ENCODE results near the gene ZP1. TPM values are rescaled to one million over a fixed set of nuclear protein-coding genes. Genes with fewer than 3 reads are reported as not detected.

ZP1 gene
- total and polyA plus RNA-seq, 2 of the 13 experiments (the other 11 are each of a cell fraction or from before 2014, with no cell fraction given), result 0.16 TPM; not detected in 1

GRCh38 chr11:60913793-60914632, 46.7 kb downstream of the ZP1 start, which contains the start of gene TMEM109 (continued):
- TF ChIP-seq ZHX1 (CRISPR knock-in tag; IDR thresholded peaks at IDR 0.05; ENCODE audit: low read depth) (peak; percentile 52; the same call in 1 of the 2 replicates), MAFG (CRISPR knock-in tag; IDR thresholded peaks at IDR 0.05) (no peak), ZNF331 (CRISPR knock-in tag; IDR thresholded peaks at IDR 0.05) (no peak), ZNF563 (CRISPR knock-in tag; IDR thresholded peaks at IDR 0.05) (0 out of 2 replicates have a peak, but pooled peaks have one; percentile 15), SMARCC2 (IDR thresholded peaks at IDR 0.05) (no peak), FOSL1 (CRISPR knock-in tag; IDR thresholded peaks at IDR 0.05; ENCODE audit: borderline replicate concordance) (no peak), MAFK (conservative IDR thresholded peaks at IDR 0.05 in 1 of 2, IDR thresholded peaks at IDR 0.05 in 1 of 2; ENCODE audit: low read length in 2 of 2) (no peak), ZNF547 (CRISPR knock-in tag; IDR thresholded peaks at IDR 0.05) (peak; percentile 77), ZEB1 (IDR thresholded peaks at IDR 0.05; ENCODE audit: insufficient replicate concordance, low read depth) (no peak), MED8 (CRISPR knock-in tag; IDR thresholded peaks at IDR 0.05; ENCODE audit: insufficient replicate concordance) (no peak), ZNF703 (CRISPR knock-in tag; IDR thresholded peaks at IDR 0.05; ENCODE audit: borderline replicate concordance) (no peak), ZNF720 (CRISPR knock-in tag; IDR thresholded peaks at IDR 0.05) (no peak), TBX2 (CRISPR knock-in tag; IDR thresholded peaks at IDR 0.05; ENCODE audit: borderline replicate concordance) (peak; percentile 70), RNF219 (CRISPR knock-in tag; IDR thresholded peaks at IDR 0.05) (no peak), ZGPAT (CRISPR knock-in tag; IDR thresholded peaks at IDR 0.05) (no peak), KDM6A (CRISPR knock-in tag; IDR thresholded peaks at IDR 0.05; ENCODE audit: low read depth) (no peak), KDM4B (CRISPR knock-in tag; IDR thresholded peaks at IDR 0.05) (no peak), ZNF83 (CRISPR knock-in tag; IDR thresholded peaks at IDR 0.05; ENCODE audit: borderline replicate concordance) (no peak), ZNF672 (CRISPR knock-in tag; IDR thresholded peaks at IDR 0.05) (no peak), ZNF816 (CRISPR knock-in tag; IDR thresholded peaks at IDR 0.05; ENCODE audit: borderline replicate concordance) (no peak), ZNF724P (CRISPR knock-in tag; IDR thresholded peaks at IDR 0.05; ENCODE audit: borderline replicate concordance) (no peak), YY1 (IDR thresholded peaks at IDR 0.05; ENCODE audit: insufficient read depth, insufficient replicate concordance, low read depth, low read length) (no peak), KLF11 (CRISPR knock-in tag; IDR thresholded peaks at IDR 0.05) (no peak), ETV6 (CRISPR knock-in tag; conservative IDR thresholded peaks at IDR 0.05) (no peak), ZNF24 (IDR thresholded peaks at IDR 0.05) (no peak)
